Activated CD8-positive, alpha-beta T cell treated with anti-CD3 and anti-CD28 coated beads for 36 hours (primary cell): ENCODE results near the gene ABHD11. TPM values are rescaled to one million over a fixed set of nuclear protein-coding genes. Genes with fewer than 3 reads are reported as not detected.
A peak's percentile ranks its signal among the peaks of the same experiment; 100 is the strongest.

Experiments used
- ATAC-seq: fragments of 200-7000 bp; cut with Tn5 transposase; one replicate; pipeline ENCODE4 v1.10.0; 2021; ENCODE audit warnings: mild to moderate bottlenecking, moderate library complexity
- CTCF ChIA-PET: fragments of 350-600 bp; sonication (Branson Sonifier 250); formaldehyde crosslinking; loops from one replicate; lab custom pipeline; 2021; ENCODE audit warnings: antibody characterized with exemption; lab: Charles Lee
- POLR2A ChIA-PET: fragments of 350-600 bp; sonication (Branson Sonifier 250); formaldehyde crosslinking; loops from one replicate; lab custom pipeline; 2021; ENCODE audit warnings: antibody characterized with exemption; lab: Charles Lee
- DNase-seq: peaks from one replicate; pipeline ENCODE4 v3.0.0-alpha.2; 2020
- H3K27ac Mint-ChIP-seq: one replicate; pipeline ENCODE4 v1.8.0; 2021; ENCODE audit warnings: mild to moderate bottlenecking, mixed read lengths
- H3K27me3 Mint-ChIP-seq: one replicate; pipeline ENCODE4 v1.8.0; 2021; ENCODE audit warnings: mixed read lengths
- H3K36me3 Mint-ChIP-seq: one replicate; pipeline ENCODE4 v1.8.0; 2021; ENCODE audit warnings: low read depth, mixed read lengths
- H3K4me1 Mint-ChIP-seq: one replicate; pipeline ENCODE4 v1.8.0; 2021; ENCODE audit warnings: low read depth, mixed read lengths
- H3K4me3 Mint-ChIP-seq: one replicate; pipeline ENCODE4 v1.8.0; 2021; ENCODE audit warnings: mild to moderate bottlenecking, moderate library complexity, mixed read lengths
- H3K9me3 Mint-ChIP-seq: one replicate; pipeline ENCODE4 v1.8.0; 2021; ENCODE audit warnings: mixed read lengths
- CTCF ChIP-seq: fragments of 200-600 bp; IDR thresholded peaks from one replicate; pipeline ENCODE4 v1.8.0; 2022; ENCODE audit warnings: antibody characterized with exemption, mild to moderate bottlenecking
- intact Hi-C: fragments of 100-400 bp; cut with micrococcal nuclease; formaldehyde crosslinking; loops from one replicate; pipeline ENCODE4 v1.10.0; 2022
- total RNA-seq, 2 experiments: library from RNA; stranded (reverse); gene quantifications; one replicate each; pipeline ENCODE4 v1.2.3, GENCODE V29; 2021

ABHD11 gene
- total RNA-seq, 2 experiments from 2014 or later, result 19.0 to 21.5 TPM

GRCh38 chr7:73712773-73713172 is 25.8 kb downstream of the ABHD11 start:
- H3K27ac Mint-ChIP-seq, result no peak overlapping the region

DNA sequence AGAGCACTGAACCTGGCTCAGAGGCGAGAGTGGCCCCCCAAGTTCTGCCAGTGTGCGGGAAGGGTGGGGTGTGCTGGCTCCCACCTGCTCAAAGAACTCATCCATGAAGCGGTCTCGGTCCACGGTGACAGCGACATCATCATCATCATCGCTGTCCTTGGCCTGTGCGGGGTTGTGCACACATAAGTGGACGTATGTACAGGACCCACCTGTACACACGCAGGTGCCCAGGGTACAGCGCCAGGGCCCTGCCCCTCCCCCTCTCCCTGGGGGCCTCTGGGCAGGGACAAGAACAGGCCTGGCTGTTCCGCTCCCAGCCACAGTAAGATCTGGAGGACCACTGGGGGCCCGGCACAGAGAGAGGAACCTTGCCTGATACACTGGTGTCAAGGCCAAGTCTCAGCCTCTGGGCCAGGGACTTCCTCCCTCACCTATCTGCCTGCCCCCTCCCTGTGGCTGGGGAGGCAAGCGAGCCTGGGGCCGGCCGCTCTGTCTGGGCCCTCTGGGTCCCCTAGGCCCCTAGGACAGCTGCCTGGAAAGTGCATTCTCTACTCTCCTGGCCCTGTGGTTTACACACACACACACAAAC is 29.5 kb downstream of the ABHD11 start:
- no peak for TF ChIP-seq CTCF
- CTCF ChIA-PET, result interaction anchor here (0.6 kb wide), 1 partner anchor 29 kb away, joined by 3 read pairs; no protein-coding TSS in a partner anchor
- H3K27ac Mint-ChIP-seq, result no peak overlapping the region

More at GRCh38 chr7:73712773-73713172, 25.8 kb downstream of the ABHD11 start:
- Mint-ChIP-seq H3K36me3 (peaks cover 4% of the 10 kb centered on the region), H3K27me3 (no peaks in the 10 kb centered on the region), H3K4me1 (peaks cover 27% of the 10 kb centered on the region), H3K9me3 (no peaks in the 10 kb centered on the region), H3K4me3 (no peak overlapping the region)
- DNase-seq, result no peak
- ChIA-PET CTCF (interaction anchor here (0.7 to 2.2 kb wide), 5 partner anchors 11 to 143 kb away, joined by 3 to 6 read pairs (median 4); no protein-coding TSS in a partner anchor), POLR2A (interaction anchor here (0.5 to 0.9 kb wide), 2 partner anchors 16 to 46 kb away, joined by 3 read pairs; no protein-coding TSS in a partner anchor)
- no peak for TF ChIP-seq CTCF
- intact Hi-C loops, result no loop called here
- no peak for ATAC-seq

DNA sequence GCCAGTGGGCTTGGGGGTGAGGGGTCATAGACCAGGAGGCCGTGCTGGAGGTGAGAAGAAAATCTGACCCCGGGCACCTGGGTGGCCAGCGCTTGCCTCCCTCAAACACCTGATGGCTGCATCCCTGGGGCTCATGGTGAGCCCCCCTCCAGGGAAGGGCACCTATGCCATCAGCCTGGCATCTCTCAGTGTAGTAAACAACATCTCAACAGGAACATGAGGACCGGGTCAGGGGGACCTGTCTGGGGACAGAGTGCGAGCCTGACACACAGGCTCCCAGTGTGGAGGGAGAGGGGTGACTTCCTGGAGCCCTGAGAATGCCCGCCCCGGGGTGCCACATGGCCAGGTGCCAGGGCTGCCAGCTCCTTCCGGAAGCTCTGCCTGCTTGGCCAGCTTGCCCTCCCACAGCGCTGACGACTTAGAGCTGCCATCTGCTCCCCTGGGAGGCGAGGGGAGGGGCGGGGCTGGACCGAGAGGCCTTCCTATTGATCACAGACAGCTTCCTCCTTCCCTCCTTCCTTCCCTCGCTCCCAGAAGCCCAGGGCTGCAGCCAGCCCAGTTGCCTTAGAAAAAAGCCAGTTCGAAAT is 31.5 kb downstream of the ABHD11 start:
- ChIA-PET CTCF (interaction anchor here (1.0 to 1.5 kb wide), 4 partner anchors 11 to 100 kb away, joined by 3 to 5 read pairs (median 4); no protein-coding TSS in a partner anchor), POLR2A (no interaction called here)
- Mint-ChIP-seq H3K4me3 (no peak overlapping the region), H3K36me3 (peaks cover 4% of the 10 kb centered on the region), H3K27me3 (no peaks in the 10 kb centered on the region), H3K27ac (no peak overlapping the region), H3K4me1 (peaks cover 16% of the 10 kb centered on the region), H3K9me3 (no peaks in the 10 kb centered on the region)
- intact Hi-C loops, result no loop called here
- peak; percentile 29 for DNase-seq
- ATAC-seq, result no peak
- TF ChIP-seq CTCF, result no peak

More for the DNA sequence above, 29.5 kb downstream of the ABHD11 start:
- Mint-ChIP-seq H3K9me3 (no peaks in the 10 kb centered on the region), H3K4me3 (no peak overlapping the region), H3K4me1 (peaks cover 18% of the 10 kb centered on the region), H3K36me3 (no peaks in the 10 kb centered on the region), H3K27me3 (no peaks in the 10 kb centered on the region)
- no peak for DNase-seq
- POLR2A ChIA-PET, result interaction anchor here (1.3 kb wide), 1 partner anchor 11 kb away, joined by 3 read pairs; no protein-coding TSS in a partner anchor
- no peak for ATAC-seq
- intact Hi-C loops, result no loop called here

GRCh38 chr7:73706126-73707044 is 32.2 kb downstream of the ABHD11 start:
- intact Hi-C loops, result no loop called here
- peaks cover 16% of the 10 kb centered on the region for H3K4me1 Mint-ChIP-seq
- peaks cover 6% of the 10 kb centered on the region for H3K36me3 Mint-ChIP-seq
- H3K27ac Mint-ChIP-seq, result no peak overlapping the region
- no peak for TF ChIP-seq CTCF
- peak; percentile 55 for DNase-seq
- no peaks in the 10 kb centered on the region for H3K27me3 Mint-ChIP-seq
- H3K4me3 Mint-ChIP-seq, result no peak overlapping the region
- H3K9me3 Mint-ChIP-seq, result no peaks in the 10 kb centered on the region
- ChIA-PET POLR2A (interaction anchor here (1.0 to 1.2 kb wide), 2 partner anchors 9 to 29 kb away, joined by 5 read pairs; no protein-coding TSS in a partner anchor), CTCF (interaction anchor here (1.1 to 1.9 kb wide), 7 partner anchors 10 to 100 kb away, joined by 3 to 5 read pairs (median 4); no protein-coding TSS in a partner anchor)
- peak; percentile 76 for ATAC-seq
